Neural cell (in vitro differentiated cells): ENCODE measurements around the gene ASH1L.

Experiments used
- EP300 ChIP-seq: fragments of 450-650 bp; conservative IDR thresholded peaks from 2 replicates; pipeline ENCODE4 v1.6.1; 2014; ENCODE audit warnings: antibody characterized with exemption, mild to moderate bottlenecking, moderate library complexity; ENCODE audit not compliant: poor library complexity, severe bottlenecking
- EZH2 ChIP-seq: fragments of 200-600, 300-800 bp; shearing (Covaris generic), sonication (generic); IDR thresholded peaks from 2 replicates; pipeline ENCODE4 v1.6.1; 2014; ENCODE audit warnings: antibody characterized with exemption, low read length, borderline replicate concordance, mild to moderate bottlenecking; ENCODE audit not compliant: insufficient read depth, poor library complexity, severe bottlenecking
- MXI1 ChIP-seq: fragments of 450-650 bp; conservative IDR thresholded peaks from 2 replicates; pipeline ENCODE4 v1.6.1; 2014; ENCODE audit warnings: antibody characterized with exemption, mild to moderate bottlenecking; ENCODE audit not compliant: poor library complexity, severe bottlenecking
- POLR2AphosphoS5 ChIP-seq: IDR thresholded peaks from 2 replicates; pipeline ENCODE4 v1.6.1; 2012
- RAD21 ChIP-seq: fragments of 450-650 bp; conservative IDR thresholded peaks from 2 replicates; pipeline ENCODE4 v1.6.1; 2014; ENCODE audit warnings: antibody characterized with exemption, mild to moderate bottlenecking, moderate library complexity
- SMC3 ChIP-seq: fragments of 450-650 bp; conservative IDR thresholded peaks from 2 replicates; pipeline ENCODE4 v1.6.1; 2014; ENCODE audit warnings: antibody characterized with exemption, mild to moderate bottlenecking, moderate library complexity; ENCODE audit not compliant: poor library complexity
- TAF1 ChIP-seq: IDR thresholded peaks from 2 replicates; pipeline ENCODE4 v1.6.1; 2012; ENCODE audit warnings: low read depth
- TF ChIP-seq, protein P1 (sequence below): IDR thresholded peaks from 2 replicates; pipeline ENCODE4 v1.6.1; 2012; ENCODE audit warnings: borderline replicate concordance
- TF ChIP-seq, protein P2 (sequence below): fragments of 450-650 bp; IDR thresholded peaks from 2 replicates; pipeline ENCODE4 v1.5.1; 2014; ENCODE audit warnings: antibody characterized with exemption, mild to moderate bottlenecking, moderate library complexity; ENCODE audit not compliant: poor library complexity, severe bottlenecking

DNA sequence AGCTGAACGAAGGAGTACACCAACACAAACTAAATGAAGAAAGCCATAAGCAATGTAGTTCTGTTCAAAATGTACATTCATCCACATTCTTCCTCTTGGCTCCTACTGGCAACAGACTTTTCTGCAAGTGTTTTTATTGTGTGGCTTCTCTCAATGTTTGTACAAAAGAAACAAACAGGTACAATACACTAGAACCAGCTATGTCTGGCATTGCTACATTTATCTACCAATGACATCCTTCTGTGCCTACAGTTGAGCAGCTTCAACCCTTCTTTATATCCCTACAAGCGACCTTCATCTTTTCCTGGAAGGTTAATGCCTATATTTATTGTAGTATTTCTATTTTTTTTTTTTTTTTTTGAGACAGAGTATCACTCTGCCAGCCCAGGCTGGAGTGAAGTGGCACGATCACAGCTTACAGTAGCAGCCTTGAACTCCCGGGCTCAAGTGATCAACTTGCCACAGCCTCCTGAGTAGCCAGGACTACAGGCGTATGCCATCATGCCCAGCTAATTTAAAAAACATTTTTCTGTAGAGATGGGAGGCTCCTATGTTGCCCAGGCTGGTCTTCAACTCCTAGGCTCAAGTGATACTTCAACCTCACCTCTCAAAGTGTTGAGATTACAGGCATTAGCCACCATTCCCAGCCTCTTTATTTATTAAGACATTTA lies 89.3 kb downstream of the ASH1L start:
- TF ChIP-seq TAF1 (no peak), RAD21 (no peak), POLR2AphosphoS5 (no peak), EZH2 (no peak), EP300 (no peak), SMC3 (no peak), MXI1 (no peak)
- TF ChIP-seq, protein P1, sequence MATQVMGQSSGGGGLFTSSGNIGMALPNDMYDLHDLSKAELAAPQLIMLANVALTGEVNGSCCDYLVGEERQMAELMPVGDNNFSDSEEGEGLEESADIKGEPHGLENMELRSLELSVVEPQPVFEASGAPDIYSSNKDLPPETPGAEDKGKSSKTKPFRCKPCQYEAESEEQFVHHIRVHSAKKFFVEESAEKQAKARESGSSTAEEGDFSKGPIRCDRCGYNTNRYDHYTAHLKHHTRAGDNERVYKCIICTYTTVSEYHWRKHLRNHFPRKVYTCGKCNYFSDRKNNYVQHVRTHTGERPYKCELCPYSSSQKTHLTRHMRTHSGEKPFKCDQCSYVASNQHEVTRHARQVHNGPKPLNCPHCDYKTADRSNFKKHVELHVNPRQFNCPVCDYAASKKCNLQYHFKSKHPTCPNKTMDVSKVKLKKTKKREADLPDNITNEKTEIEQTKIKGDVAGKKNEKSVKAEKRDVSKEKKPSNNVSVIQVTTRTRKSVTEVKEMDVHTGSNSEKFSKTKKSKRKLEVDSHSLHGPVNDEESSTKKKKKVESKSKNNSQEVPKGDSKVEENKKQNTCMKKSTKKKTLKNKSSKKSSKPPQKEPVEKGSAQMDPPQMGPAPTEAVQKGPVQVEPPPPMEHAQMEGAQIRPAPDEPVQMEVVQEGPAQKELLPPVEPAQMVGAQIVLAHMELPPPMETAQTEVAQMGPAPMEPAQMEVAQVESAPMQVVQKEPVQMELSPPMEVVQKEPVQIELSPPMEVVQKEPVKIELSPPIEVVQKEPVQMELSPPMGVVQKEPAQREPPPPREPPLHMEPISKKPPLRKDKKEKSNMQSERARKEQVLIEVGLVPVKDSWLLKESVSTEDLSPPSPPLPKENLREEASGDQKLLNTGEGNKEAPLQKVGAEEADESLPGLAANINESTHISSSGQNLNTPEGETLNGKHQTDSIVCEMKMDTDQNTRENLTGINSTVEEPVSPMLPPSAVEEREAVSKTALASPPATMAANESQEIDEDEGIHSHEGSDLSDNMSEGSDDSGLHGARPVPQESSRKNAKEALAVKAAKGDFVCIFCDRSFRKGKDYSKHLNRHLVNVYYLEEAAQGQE, result no peak
- TF ChIP-seq, protein P2, sequence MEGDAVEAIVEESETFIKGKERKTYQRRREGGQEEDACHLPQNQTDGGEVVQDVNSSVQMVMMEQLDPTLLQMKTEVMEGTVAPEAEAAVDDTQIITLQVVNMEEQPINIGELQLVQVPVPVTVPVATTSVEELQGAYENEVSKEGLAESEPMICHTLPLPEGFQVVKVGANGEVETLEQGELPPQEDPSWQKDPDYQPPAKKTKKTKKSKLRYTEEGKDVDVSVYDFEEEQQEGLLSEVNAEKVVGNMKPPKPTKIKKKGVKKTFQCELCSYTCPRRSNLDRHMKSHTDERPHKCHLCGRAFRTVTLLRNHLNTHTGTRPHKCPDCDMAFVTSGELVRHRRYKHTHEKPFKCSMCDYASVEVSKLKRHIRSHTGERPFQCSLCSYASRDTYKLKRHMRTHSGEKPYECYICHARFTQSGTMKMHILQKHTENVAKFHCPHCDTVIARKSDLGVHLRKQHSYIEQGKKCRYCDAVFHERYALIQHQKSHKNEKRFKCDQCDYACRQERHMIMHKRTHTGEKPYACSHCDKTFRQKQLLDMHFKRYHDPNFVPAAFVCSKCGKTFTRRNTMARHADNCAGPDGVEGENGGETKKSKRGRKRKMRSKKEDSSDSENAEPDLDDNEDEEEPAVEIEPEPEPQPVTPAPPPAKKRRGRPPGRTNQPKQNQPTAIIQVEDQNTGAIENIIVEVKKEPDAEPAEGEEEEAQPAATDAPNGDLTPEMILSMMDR, result no peak
